ENCODE measurements around the gene SLC25A26.

DNA sequence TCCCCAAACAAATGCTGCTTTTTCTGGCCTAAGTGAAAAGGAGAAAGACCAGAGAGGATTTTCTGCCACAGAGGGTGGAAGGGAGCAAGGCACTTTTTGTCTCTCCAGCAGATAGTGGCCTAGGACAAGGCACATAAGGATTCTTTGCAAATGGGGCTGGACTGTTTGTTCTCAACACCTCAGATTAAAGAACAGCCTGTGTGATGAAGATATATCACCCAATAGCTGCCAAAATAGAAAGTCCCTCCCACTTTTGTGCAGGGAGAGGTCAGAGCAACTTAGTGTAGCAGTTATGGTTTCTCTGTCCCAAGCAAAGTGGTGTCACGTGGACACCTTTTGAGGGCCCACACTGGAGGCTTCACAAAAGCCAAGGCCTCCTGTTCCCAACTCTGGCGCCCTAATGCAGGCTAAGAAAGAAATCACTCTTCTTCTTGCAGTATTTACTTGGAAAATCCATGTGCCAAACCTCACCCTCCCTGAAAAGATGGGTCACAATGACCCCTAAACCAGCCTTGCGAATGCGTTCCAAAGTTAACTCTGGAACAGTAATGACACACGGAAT is 195.1 kb downstream of the SLC25A26 start:
- TF ChIP-seq CTCF (IDR thresholded peaks at IDR 0.05) (no peak), POLR2A (IDR thresholded peaks at IDR 0.05) (no peak), POLR2AphosphoS5 (IDR thresholded peaks at IDR 0.05) (peak in 2 of 3 donors; percentile 30 to 32)

Measured in transverse colon (tissue), 4 donors.